Gastrocnemius medialis (tissue), 4 donors: Measurements from ENCODE around the gene USHBP1. TPM values are rescaled to one million over a fixed set of nuclear protein-coding genes. Genes with fewer than 3 reads are reported as not detected.
A peak's percentile ranks its signal among the peaks of the same experiment; 100 is the strongest.

Experiments
- ATAC-seq, 2 donors: fragments of 150-250 bp; one replicate each; pipeline ENCODE4 v1.9.1; 2016
- DNase-seq, 2 donors: peaks; one replicate each; pipeline ENCODE4 v3.0.0-alpha.2; 2019
- H3K27ac ChIP-seq, 4 donors: fragments of 200-600 bp; sonication (generic); 1 replicate in 1 of 4; 2 replicates in 3 of 4; pipeline ENCODE4 v1.5.1; 2016 to 2018; ENCODE audit warnings: mild to moderate bottlenecking in 2 of 4, moderate library complexity in 1 of 4
- H3K27me3 ChIP-seq, 3 donors: fragments of 200-600 bp; sonication (generic) in 2 of 3; 1 replicate in 1 of 3; 2 replicates in 2 of 3; pipeline versions ENCODE4 v1.5.1 to v1.6.0; 2016 to 2019; ENCODE audit warnings: mild to moderate bottlenecking in 1 of 3, moderate library complexity in 1 of 3
- H3K36me3 ChIP-seq, 2 donors: fragments of 200-600 bp; sonication (generic) in 1 of 2; one replicate each; pipeline ENCODE4 v1.5.1; 2017 to 2018
- H3K4me1 ChIP-seq, 2 donors: fragments of 200-600 bp; sonication (generic) in 1 of 2; one replicate each; pipeline ENCODE4 v1.5.1; 2016 to 2017; ENCODE audit warnings: mild to moderate bottlenecking in 2 of 2
- H3K4me3 ChIP-seq, 4 donors: fragments of 200-600 bp; sonication (generic) in 3 of 4; 1 replicate in 1 of 4; 2 replicates in 3 of 4; pipeline ENCODE4 v1.5.1; 2016 to 2019; ENCODE audit warnings: mild to moderate bottlenecking in 2 of 4
- H3K9me3 ChIP-seq, 3 donors: fragments of 200-600 bp; sonication (generic) in 2 of 3; 1 replicate in 1 of 3; 2 replicates in 2 of 3; pipeline ENCODE4 v1.5.1; 2016 to 2019
- CTCF ChIP-seq, 5 experiments: fragments of 450-650 bp in 3 of 5; fragments of 200-600 bp in 2 of 5; sonication (generic) in 2 of 5; IDR thresholded peaks in 4 of 5; conservative IDR thresholded peaks in 1 of 5; 1 replicate in 4 of 5; 2 replicates in 1 of 5; pipeline ENCODE4 v1.5.1; 2016 to 2019; ENCODE audit warnings: antibody characterized with exemption in 5 of 5, mild to moderate bottlenecking in 3 of 5, moderate library complexity in 3 of 5
- POLR2A ChIP-seq, 2 donors: fragments of 450-650 bp; IDR thresholded peaks; one replicate each; pipeline ENCODE4 v1.6.1; 2017; ENCODE audit warnings: antibody characterized with exemption in 2 of 2, mild to moderate bottlenecking in 2 of 2, moderate library complexity in 2 of 2
- in situ Hi-C, 4 donors: fragments of 200-750 bp; cut with MboI; loops; one replicate each; pipeline versions ENCODE4 v1.15.0 to v1.8.0; 2017; ENCODE audit warnings: low sequenced_read_pairs in 4 of 4
- intact Hi-C: fragments of 100-400 bp; cut with DNase I; formaldehyde crosslinking; loops from one replicate; pipeline ENCODE4 v1.15.1; 2023; ENCODE audit warnings: low total_unique reads
- total RNA-seq, 4 donors: library from RNA; depleted of rRNA; stranded (reverse); fragments of >200 nt; gene quantifications; one replicate each; pipeline versions ENCODE4 v1.1.0 to v1.2.3, GENCODE V29; 2016

The USHBP1 gene
- total RNA-seq, 4 donors from 2014 or later, result 2.6 to 7.1 (median 4.1) TPM

- H3K27ac ChIP-seq, result peak overlapping the region; percentile 85 to 91 (median 90)
- intact Hi-C loops, result no loop called here
Measured at GRCh38 chr19:17243830-17244617, 20.5 kb downstream of the USHBP1 start.

GRCh38 chr19:17243211-17243829 lies 21.2 kb downstream of the USHBP1 start:
- intact Hi-C loops (no loop called here), in situ Hi-C loops (no loop called here)
- Histone ChIP-seq H3K4me3 (peak overlapping the region; percentile 63 to 85 (median 73)), H3K4me1 (peaks cover 28 to 39% of the 10 kb centered on the region in 2 donors), H3K27ac (peak overlapping the region; percentile 85 to 91 (median 90)), H3K27me3 (no peaks in the 10 kb centered on the region), H3K36me3 (peaks cover 0 to 3% of the 10 kb centered on the region in 2 donors), H3K9me3 (no peaks in the 10 kb centered on the region)
- TF ChIP-seq CTCF (IDR thresholded peaks at IDR 0.05 in 4 of 5, conservative IDR thresholded peaks at IDR 0.05 in 1 of 5), result no peak
- no peak for TF ChIP-seq POLR2A (IDR thresholded peaks at IDR 0.05)
- DNase-seq (no peak), ATAC-seq (no peak)

More at GRCh38 chr19:17243830-17244617, 20.5 kb downstream of the USHBP1 start:
- Histone ChIP-seq H3K27me3 (no peaks in the 10 kb centered on the region), H3K4me1 (peaks cover 28 to 39% of the 10 kb centered on the region in 2 donors), H3K36me3 (no peaks in the 10 kb centered on the region), H3K4me3 (peak overlapping the region; percentile 63 to 85 (median 73)), H3K9me3 (no peaks in the 10 kb centered on the region)
- in situ Hi-C loops, result no loop called here
- ATAC-seq, result peak; percentile 26 to 31
- TF ChIP-seq POLR2A (IDR thresholded peaks at IDR 0.05) (no peak), CTCF (IDR thresholded peaks at IDR 0.05 in 4 of 5, conservative IDR thresholded peaks at IDR 0.05 in 1 of 5) (no peak)
- DNase-seq, result peak in 1 of 2 donors; percentile 70

GRCh38 chr19:17242431-17243208 lies 21.9 kb downstream of the USHBP1 start:
- intact Hi-C loops, result no loop called here

More at GRCh38 chr19:17242431-17243208, 21.9 kb downstream of the USHBP1 start:
- Histone ChIP-seq H3K9me3 (no peaks in the 10 kb centered on the region), H3K27ac (peak overlapping the region; percentile 85 to 91 (median 90)), H3K36me3 (peaks cover 0 to 10% of the 10 kb centered on the region in 2 donors), H3K4me1 (peaks cover 28 to 39% of the 10 kb centered on the region in 2 donors), H3K4me3 (peak overlapping the region in 1 of 4 donors; percentile 63), H3K27me3 (no peaks in the 10 kb centered on the region)
- in situ Hi-C loops, result no loop called here
- no peak for ATAC-seq
- DNase-seq, result no peak
- no peak for TF ChIP-seq CTCF (IDR thresholded peaks at IDR 0.05 in 4 of 5, conservative IDR thresholded peaks at IDR 0.05 in 1 of 5)
- no peak for TF ChIP-seq POLR2A (IDR thresholded peaks at IDR 0.05)
